Measurements from ENCODE around the gene TMEM74B. TPM values are rescaled to one million over a fixed set of nuclear protein-coding genes. Genes with fewer than 3 reads are reported as not detected.

Gene TMEM74B
- total and polyA plus RNA-seq, 9 of the 15 experiments (the other 6 are each of a cell fraction or from before 2014, with no cell fraction given): 0.24 to 19.0 (median 7.5) TPM

- TF ChIP-seq, protein P1, sequence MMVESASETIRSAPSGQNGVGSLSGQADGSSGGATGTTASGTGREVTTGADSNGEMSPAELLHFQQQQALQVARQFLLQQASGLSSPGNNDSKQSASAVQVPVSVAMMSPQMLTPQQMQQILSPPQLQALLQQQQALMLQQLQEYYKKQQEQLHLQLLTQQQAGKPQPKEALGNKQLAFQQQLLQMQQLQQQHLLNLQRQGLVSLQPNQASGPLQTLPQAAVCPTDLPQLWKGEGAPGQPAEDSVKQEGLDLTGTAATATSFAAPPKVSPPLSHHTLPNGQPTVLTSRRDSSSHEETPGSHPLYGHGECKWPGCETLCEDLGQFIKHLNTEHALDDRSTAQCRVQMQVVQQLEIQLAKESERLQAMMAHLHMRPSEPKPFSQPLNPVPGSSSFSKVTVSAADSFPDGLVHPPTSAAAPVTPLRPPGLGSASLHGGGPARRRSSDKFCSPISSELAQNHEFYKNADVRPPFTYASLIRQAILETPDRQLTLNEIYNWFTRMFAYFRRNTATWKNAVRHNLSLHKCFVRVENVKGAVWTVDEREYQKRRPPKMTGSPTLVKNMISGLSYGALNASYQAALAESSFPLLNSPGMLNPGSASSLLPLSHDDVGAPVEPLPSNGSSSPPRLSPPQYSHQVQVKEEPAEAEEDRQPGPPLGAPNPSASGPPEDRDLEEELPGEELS (CRISPR knock-in tag; IDR thresholded peaks at IDR 0.05; ENCODE audit: borderline replicate concordance): peak; percentile 71; the same call in 1 of the 2 replicates
- TF ChIP-seq DPF2 (IDR thresholded peaks at IDR 0.05): no peak
- TF ChIP-seq TAL1 (IDR thresholded peaks at IDR 0.05): no peak
- no peak; the same call in 1 of the 2 replicates for TF ChIP-seq DMBX1 (CRISPR knock-in tag; IDR thresholded peaks at IDR 0.05; ENCODE audit: borderline replicate concordance)
- no peak for TF ChIP-seq NBN (IDR thresholded peaks at IDR 0.05; ENCODE audit: low read depth)
- TF ChIP-seq ATF2 (CRISPR knock-in tag; IDR thresholded peaks at IDR 0.05): no peak
- no peak for TF ChIP-seq ZNF445 (CRISPR knock-in tag; IDR thresholded peaks at IDR 0.05; ENCODE audit: low read depth)
- TF ChIP-seq RFX7 (CRISPR knock-in tag; IDR thresholded peaks at IDR 0.05): no peak
- TF ChIP-seq SAP30 (IDR thresholded peaks at IDR 0.05; ENCODE audit: borderline replicate concordance, insufficient read depth, low read depth, low read length, poor library complexity, severe bottlenecking): no peak
- TF ChIP-seq ZNF830 (CRISPR knock-in tag; IDR thresholded peaks at IDR 0.05): no peak
- TF ChIP-seq CUX1 (CRISPR knock-in tag; IDR thresholded peaks at IDR 0.05): no peak
- TF ChIP-seq KLF16 (IDR thresholded peaks at IDR 0.05): no peak
- no peak for TF ChIP-seq GMEB1 (CRISPR knock-in tag; IDR thresholded peaks at IDR 0.05)
- TF ChIP-seq FOXO4 (CRISPR knock-in tag; IDR thresholded peaks at IDR 0.05): no peak
- no peak for TF ChIP-seq SMARCB1 (IDR thresholded peaks at IDR 0.05; ENCODE audit: insufficient read length, low read depth)
Observed at GRCh38 chr20:1171461-1172093, 13.2 kb downstream of the TMEM74B start (continued).

All from K562 (cell line).